ENCODE results near the gene ARSB. TPM values are rescaled to one million over a fixed set of nuclear protein-coding genes. Genes with fewer than 3 reads are reported as not detected.

Gene ARSB
- total and polyA plus RNA-seq, 2 donors from 2014 or later: 8.3 to 16.4 TPM

DNA sequence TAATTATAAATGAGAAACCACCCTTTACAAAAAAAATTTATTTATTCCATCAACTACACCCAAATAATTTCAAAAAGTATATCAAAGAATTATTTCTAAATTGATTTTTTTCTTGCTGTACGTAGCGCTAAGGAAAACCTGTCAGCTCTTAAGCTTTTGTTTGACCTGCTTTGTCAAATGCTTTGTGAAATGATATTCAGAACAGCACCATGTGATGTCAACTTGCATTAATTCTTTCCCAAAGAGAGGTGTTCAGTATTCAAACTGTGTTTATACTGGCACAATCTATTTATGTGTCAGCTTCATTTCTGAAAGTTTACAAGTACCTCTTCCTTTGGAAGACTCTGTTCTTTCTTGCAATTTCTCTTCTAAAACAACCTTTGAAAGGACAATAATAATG is 12.0 kb upstream of the ARSB start:
- intact Hi-C loops (cut with DNase I): no loop called here
- DNase-seq (no peak), FAIRE-seq (no peak)
- Histone ChIP-seq H3K9me3 (ENCODE audit: control insufficient read depth in 2 of 3, insufficient read depth in 1 of 3, low read length in 3 of 3) (no peaks in the 10 kb centered on the region), H3K36me3 (ENCODE audit: control insufficient read depth in 2 of 3, insufficient read depth in 3 of 3, low read length in 3 of 3) (no peaks in the 10 kb centered on the region), H3K27me3 (ENCODE audit: control insufficient read depth, insufficient read depth, low read length) (no peaks in the 10 kb centered on the region), H3K27ac (ENCODE audit: low read depth in 2 of 2, low read length in 2 of 2) (no peak overlapping the region), H3K4me3 (ENCODE audit: low read length in 3 of 3) (no peak overlapping the region), H3K9ac (ENCODE audit: low read length in 3 of 3) (no peak overlapping the region), H3K4me1 (ENCODE audit: control insufficient read depth in 2 of 3, insufficient read depth in 2 of 3, low read depth in 1 of 3, low read length in 3 of 3) (no peaks in the 10 kb centered on the region)
- no peak for TF ChIP-seq CTCF (IDR thresholded peaks at IDR 0.05; ENCODE audit: borderline replicate concordance, extremely low read depth, insufficient read depth)

- FAIRE-seq: no peak
- Histone ChIP-seq H3K4me1 (ENCODE audit: control insufficient read depth in 2 of 3, insufficient read depth in 2 of 3, low read depth in 1 of 3, low read length in 3 of 3) (no peaks in the 10 kb centered on the region), H3K36me3 (ENCODE audit: control insufficient read depth in 2 of 3, insufficient read depth in 3 of 3, low read length in 3 of 3) (no peaks in the 10 kb centered on the region), H3K4me3 (ENCODE audit: low read length in 3 of 3) (no peak overlapping the region), H3K27me3 (ENCODE audit: control insufficient read depth, insufficient read depth, low read length) (no peaks in the 10 kb centered on the region), H3K9ac (ENCODE audit: low read length in 3 of 3) (no peak overlapping the region), H3K9me3 (ENCODE audit: control insufficient read depth in 2 of 3, insufficient read depth in 1 of 3, low read length in 3 of 3) (no peaks in the 10 kb centered on the region), H3K27ac (ENCODE audit: low read depth in 2 of 2, low read length in 2 of 2) (no peak overlapping the region)
- no peak for TF ChIP-seq CTCF (IDR thresholded peaks at IDR 0.05; ENCODE audit: borderline replicate concordance, extremely low read depth, insufficient read depth)
- no peak for DNase-seq
- intact Hi-C loops (cut with DNase I): no loop called here
These were observed 10.5 kb upstream of the ARSB start for GRCh38 chr5:78995521-78996007.

DNA sequence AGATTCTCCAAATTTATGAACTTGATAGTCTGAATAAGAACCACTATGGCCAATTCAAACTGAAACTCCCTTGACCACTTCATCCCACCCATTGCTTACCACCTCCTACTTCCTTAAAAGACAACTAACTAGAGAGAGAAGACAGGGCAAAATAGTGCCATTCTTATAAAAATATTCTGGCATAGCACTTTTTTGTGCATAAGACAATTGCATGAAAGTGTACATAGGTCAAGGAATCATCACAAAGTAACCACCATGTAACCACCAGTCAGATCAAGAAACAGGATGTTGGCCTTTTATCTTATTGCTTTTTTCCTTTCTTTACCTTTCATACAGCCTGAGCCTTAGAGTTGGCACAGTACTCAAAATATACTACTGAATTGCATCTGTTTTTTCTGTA is 8.1 kb upstream of the ARSB start:
- H3K4me3 ChIP-seq (ENCODE audit: low read length in 3 of 3): no peak overlapping the region
- intact Hi-C loops (cut with DNase I): no loop called here
- H3K27me3 ChIP-seq (ENCODE audit: control insufficient read depth, insufficient read depth, low read length): no peaks in the 10 kb centered on the region
- no peaks in the 10 kb centered on the region for H3K4me1 ChIP-seq (ENCODE audit: control insufficient read depth in 2 of 3, insufficient read depth in 2 of 3, low read depth in 1 of 3, low read length in 3 of 3)
- TF ChIP-seq CTCF (IDR thresholded peaks at IDR 0.05; ENCODE audit: borderline replicate concordance, extremely low read depth, insufficient read depth): no peak
- no peaks in the 10 kb centered on the region for H3K36me3 ChIP-seq (ENCODE audit: control insufficient read depth in 2 of 3, insufficient read depth in 3 of 3, low read length in 3 of 3)
- H3K9me3 ChIP-seq (ENCODE audit: control insufficient read depth in 2 of 3, insufficient read depth in 1 of 3, low read length in 3 of 3): no peaks in the 10 kb centered on the region
- no peak overlapping the region for H3K27ac ChIP-seq (ENCODE audit: low read depth in 2 of 2, low read length in 2 of 2)
- FAIRE-seq (no peak), DNase-seq (no peak)
- no peak overlapping the region for H3K9ac ChIP-seq (ENCODE audit: low read length in 3 of 3)

GRCh38 chr5:78992146-78992545 is 7.0 kb upstream of the ARSB start:
- Histone ChIP-seq H3K9me3 (ENCODE audit: control insufficient read depth in 2 of 3, insufficient read depth in 1 of 3, low read length in 3 of 3) (no peaks in the 10 kb centered on the region), H3K27me3 (ENCODE audit: control insufficient read depth, insufficient read depth, low read length) (no peaks in the 10 kb centered on the region), H3K36me3 (ENCODE audit: control insufficient read depth in 2 of 3, insufficient read depth in 3 of 3, low read length in 3 of 3) (no peaks in the 10 kb centered on the region), H3K9ac (ENCODE audit: low read length in 3 of 3) (no peak overlapping the region), H3K27ac (ENCODE audit: low read depth in 2 of 2, low read length in 2 of 2) (no peak overlapping the region), H3K4me1 (ENCODE audit: control insufficient read depth in 2 of 3, insufficient read depth in 2 of 3, low read depth in 1 of 3, low read length in 3 of 3) (no peaks in the 10 kb centered on the region), H3K4me3 (ENCODE audit: low read length in 3 of 3) (no peak overlapping the region)
- intact Hi-C loops (cut with DNase I): no loop called here
- TF ChIP-seq CTCF (IDR thresholded peaks at IDR 0.05; ENCODE audit: borderline replicate concordance, extremely low read depth, insufficient read depth): no peak
- DNase-seq (no peak), FAIRE-seq (no peak)

All from kidney (tissue), 14 donors.